GM12864 (cell line): Measurements from ENCODE around the gene PRR12.

Experiments used
- DNase-seq: peaks from one replicate; pipeline ENCODE4 v3.0.0-alpha.2; 2011; ENCODE audit warnings: low read depth
- H3K4me3 ChIP-seq: 2 replicates; pipeline ENCODE4 v1.5.1; 2011; ENCODE audit warnings: mild to moderate bottlenecking, low read depth, low read length, control low read depth
- TF ChIP-seq, protein P1 (sequence below): IDR thresholded peaks from 2 replicates; pipeline ENCODE4 v1.5.1; 2011; ENCODE audit warnings: low read depth, mild to moderate bottlenecking, moderate library complexity, low read length, control low read depth, inconsistent platforms; ENCODE audit errors: missing control alignments

PRR12 gene

DNA sequence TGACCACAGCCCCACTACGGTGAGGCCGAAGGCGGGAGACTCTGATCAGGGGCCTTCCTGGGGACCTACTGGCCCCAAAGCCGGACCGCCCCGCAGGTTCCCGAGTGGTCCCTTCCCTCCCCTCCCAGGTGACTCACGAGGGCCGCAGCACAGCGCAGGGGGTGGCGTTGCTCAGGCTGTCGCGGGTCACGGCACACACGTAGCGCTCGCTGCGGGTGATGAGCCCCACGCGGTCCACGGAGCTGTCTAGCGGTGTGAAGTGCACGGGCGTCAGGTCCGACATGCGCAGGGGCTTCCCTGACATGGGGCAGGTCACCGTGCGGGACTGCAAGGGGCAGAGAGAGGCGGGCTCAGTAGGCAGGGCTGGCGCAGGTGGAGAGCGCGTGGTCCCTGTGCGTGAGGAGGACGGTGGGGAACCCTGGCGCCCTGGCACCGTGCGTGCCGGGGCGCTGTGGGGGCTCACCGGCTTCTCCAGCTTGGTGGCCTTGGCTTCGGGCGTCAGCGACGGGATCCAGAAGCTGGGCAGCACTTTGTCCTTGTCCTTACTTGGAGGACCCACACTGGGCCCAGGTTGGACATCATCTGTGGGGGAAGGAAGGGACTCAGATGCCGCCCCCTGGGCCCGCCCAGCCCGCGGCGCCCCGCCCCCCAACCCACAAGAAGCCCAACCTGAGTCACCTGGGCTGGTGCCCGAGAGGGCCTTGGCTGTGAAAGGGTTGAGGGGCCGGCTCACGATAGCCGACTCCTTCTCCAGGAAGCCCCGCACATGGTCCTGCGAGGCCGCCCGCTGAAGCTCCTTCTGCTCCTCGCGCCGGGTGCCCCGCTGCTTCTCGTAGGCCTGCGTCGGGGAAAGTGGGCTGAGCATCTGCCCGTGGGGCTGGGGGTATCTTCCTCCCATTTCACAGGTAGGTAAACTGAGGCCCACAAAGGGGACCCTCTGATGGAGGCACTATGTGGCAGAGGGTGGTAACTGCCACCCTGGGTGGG, 34.3 kb upstream of the PRR12 start:
- TF ChIP-seq, protein P1, sequence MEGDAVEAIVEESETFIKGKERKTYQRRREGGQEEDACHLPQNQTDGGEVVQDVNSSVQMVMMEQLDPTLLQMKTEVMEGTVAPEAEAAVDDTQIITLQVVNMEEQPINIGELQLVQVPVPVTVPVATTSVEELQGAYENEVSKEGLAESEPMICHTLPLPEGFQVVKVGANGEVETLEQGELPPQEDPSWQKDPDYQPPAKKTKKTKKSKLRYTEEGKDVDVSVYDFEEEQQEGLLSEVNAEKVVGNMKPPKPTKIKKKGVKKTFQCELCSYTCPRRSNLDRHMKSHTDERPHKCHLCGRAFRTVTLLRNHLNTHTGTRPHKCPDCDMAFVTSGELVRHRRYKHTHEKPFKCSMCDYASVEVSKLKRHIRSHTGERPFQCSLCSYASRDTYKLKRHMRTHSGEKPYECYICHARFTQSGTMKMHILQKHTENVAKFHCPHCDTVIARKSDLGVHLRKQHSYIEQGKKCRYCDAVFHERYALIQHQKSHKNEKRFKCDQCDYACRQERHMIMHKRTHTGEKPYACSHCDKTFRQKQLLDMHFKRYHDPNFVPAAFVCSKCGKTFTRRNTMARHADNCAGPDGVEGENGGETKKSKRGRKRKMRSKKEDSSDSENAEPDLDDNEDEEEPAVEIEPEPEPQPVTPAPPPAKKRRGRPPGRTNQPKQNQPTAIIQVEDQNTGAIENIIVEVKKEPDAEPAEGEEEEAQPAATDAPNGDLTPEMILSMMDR, result no peak
- no peak for DNase-seq
- H3K4me3 ChIP-seq, result no peak overlapping the region

DNA sequence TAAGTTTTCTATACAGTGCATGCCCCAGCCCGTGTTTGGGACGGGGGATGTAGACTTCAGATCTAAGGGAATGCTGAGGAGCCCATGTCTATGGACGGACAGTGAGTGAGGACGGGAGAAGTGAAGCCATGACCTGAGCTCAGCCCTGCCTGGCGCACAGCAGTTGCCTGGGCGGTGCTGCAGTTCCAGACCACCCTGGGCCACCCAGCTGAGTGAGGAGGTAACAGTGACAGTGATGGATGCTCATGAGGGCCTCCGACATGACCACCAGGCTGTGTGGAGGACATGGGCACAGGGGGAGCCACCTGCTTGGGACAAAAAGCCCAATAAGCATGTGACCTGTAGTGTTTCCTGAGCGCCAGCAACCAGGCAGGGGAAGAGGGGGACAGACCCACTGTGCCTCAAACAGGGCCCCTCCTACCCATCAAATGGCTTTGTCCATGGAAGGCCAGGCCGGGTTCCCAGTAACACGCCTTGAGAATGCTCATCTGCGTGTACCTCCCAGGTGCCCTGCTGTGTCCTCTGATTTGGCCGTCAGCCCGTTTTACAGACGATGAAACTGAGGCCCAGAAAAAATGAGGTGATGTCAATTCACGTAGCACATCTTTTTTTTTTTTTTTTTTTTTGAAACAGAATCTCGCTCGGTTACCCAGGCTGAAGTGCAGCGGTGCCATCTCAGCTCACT, 33.2 kb upstream of the PRR12 start:
- no peak overlapping the region for H3K4me3 ChIP-seq
- no peak for DNase-seq
- TF ChIP-seq, protein P1, result no peak

- TF ChIP-seq, protein P1, result no peak
- H3K4me3 ChIP-seq, result no peak overlapping the region
- DNase-seq, result no peak
These were observed 32.4 kb upstream of the PRR12 start for GRCh38 chr19:49558591-49558990.

- H3K4me3 ChIP-seq, result no peak overlapping the region
- TF ChIP-seq, protein P1, result no peak
- no peak for DNase-seq
These were observed 31.5 kb upstream of the PRR12 start for GRCh38 chr19:49559443-49559842.

DNA sequence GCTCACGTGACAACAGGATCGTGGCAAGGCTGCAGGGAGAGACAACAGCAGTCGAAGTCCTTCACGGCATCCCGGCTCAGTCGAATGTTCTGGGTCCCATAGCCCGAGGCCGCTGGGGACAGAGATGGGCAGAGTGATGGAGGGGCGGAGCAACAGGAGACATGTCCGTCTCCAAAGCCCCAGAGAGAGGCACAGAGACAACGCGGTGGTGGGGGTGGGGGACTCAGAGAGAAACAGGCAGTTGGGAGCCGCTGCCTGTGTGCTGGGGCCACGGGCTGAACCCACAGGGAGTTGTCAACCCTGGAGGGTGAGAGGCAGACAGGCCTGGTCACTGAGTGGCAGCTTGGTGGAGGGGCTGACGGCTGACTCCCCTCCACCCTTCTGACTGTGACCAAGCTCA, 31.1 kb upstream of the PRR12 start:
- no peak for DNase-seq
- no peak overlapping the region for H3K4me3 ChIP-seq
- TF ChIP-seq, protein P1, result no peak

GRCh38 chr19:49560358-49560900, 30.6 kb upstream of the PRR12 start:
- no peak overlapping the region for H3K4me3 ChIP-seq
- DNase-seq, result no peak
- TF ChIP-seq, protein P1, result no peak
